ENCODE results near the gene DIRAS3.
"Not testable (repeated sequence)": the region's sequence is repeated elsewhere in the genome, so short reads cannot be mapped to it uniquely, and the experiment has no call there.

DIRAS3 gene

GRCh38 chr1:68049941-68050878, at the start of gene DIRAS3:
DIRAS3 (minus strand) TSS chr1:68050627; CDS start chr1:68047297, 3,330 bp downstream.
- no peak for TF ChIP-seq ZNF274 (IDR thresholded peaks at IDR 0.05; ENCODE audit: low read depth, low read length)
- H3K4me3 ChIP-seq (ENCODE audit: low read length): no peak within 1 kb of the TSS

GRCh38 chr1:68093737-68094136, 43.3 kb upstream of the DIRAS3 start:
- no peak overlapping the region for H3K4me3 ChIP-seq (ENCODE audit: low read length)
- no peak for TF ChIP-seq ZNF274 (IDR thresholded peaks at IDR 0.05; ENCODE audit: low read depth, low read length)

DNA sequence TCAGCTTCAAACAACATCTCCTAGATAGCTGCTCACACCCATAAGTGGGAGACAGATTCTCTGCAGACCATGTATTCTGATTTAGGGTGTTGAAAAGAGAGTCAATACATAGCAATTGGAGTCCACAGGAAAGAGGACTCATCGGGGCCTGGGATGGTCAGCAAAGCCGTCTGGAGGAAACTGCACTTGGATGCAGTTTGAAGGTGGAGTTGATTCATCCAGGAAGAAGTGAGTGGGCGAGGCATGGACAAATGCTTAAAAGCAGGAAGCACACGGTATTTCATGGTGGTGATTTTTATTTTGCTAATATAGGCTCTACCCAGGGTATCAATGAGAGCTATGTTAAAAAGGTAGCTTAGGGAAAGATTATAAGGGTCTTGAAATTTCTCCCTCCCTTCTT, 36.8 kb upstream of the DIRAS3 start:
- no peak for TF ChIP-seq ZNF274 (IDR thresholded peaks at IDR 0.05; ENCODE audit: low read depth, low read length)
- H3K4me3 ChIP-seq (ENCODE audit: low read length): no peak overlapping the region

- TF ChIP-seq ZNF274 (IDR thresholded peaks at IDR 0.05; ENCODE audit: low read depth, low read length): no peak
- no peak overlapping the region for H3K4me3 ChIP-seq (ENCODE audit: low read length)
Measured at GRCh38 chr1:68085752-68086151, 35.3 kb upstream of the DIRAS3 start.

GRCh38 chr1:68083686-68084085, 33.3 kb upstream of the DIRAS3 start:
- no peak for TF ChIP-seq ZNF274 (IDR thresholded peaks at IDR 0.05; ENCODE audit: low read depth, low read length)

GRCh38 chr1:68081775-68082283, 31.4 kb upstream of the DIRAS3 start:
- H3K4me3 ChIP-seq (ENCODE audit: low read length): no peak overlapping the region
- no peak for TF ChIP-seq ZNF274 (IDR thresholded peaks at IDR 0.05; ENCODE audit: low read depth, low read length)

More at GRCh38 chr1:68083686-68084085, 33.3 kb upstream of the DIRAS3 start:
- H3K4me3 ChIP-seq (ENCODE audit: low read length): no peak overlapping the region

- H3K4me3 ChIP-seq (ENCODE audit: low read length): no peak overlapping the region
- TF ChIP-seq ZNF274 (IDR thresholded peaks at IDR 0.05; ENCODE audit: low read depth, low read length): no peak
Measured at GRCh38 chr1:68078647-68079046, 28.2 kb upstream of the DIRAS3 start.

DNA sequence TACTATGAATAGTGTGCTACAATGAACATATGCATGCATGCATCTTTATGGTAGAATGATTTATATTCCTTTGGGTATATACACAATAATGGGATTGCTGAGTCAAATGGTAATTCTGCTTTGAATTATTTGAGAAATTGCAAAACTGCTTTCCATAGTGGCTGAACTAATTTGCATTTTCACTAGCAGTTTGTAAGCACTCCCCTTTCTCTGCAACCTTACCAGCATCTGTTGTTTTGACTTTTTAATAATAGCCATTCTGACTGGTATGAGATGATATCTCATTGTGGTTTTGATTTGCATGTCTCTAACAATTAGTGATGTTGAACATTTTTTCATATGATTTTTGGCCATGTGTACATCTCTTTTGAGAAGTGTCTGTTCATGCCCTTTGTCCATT, 24.0 kb upstream of the DIRAS3 start:
- no peak for TF ChIP-seq ZNF274 (IDR thresholded peaks at IDR 0.05; ENCODE audit: low read depth, low read length)
- no peak overlapping the region for H3K4me3 ChIP-seq (ENCODE audit: low read length)

DNA sequence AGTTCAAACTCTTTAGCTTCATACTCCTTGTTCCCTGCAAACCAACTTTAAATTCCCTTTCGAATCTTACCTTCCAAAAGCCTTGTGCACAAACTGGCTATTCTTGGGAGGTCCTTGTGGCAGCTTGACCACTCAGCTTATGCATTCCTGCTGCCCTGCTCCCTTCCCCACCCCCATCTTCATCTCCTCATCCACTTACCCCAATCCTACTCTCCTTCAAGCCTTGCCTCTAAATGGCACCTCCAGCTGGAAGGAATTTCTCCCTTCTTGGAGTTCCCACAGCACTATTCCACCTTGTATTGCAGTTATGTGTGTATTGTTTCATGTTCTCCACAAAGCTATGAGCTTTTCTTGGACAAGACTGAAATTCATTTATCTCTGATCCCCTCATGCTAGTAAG, 15.3 kb upstream of the DIRAS3 start:
- no peak for TF ChIP-seq ZNF274 (IDR thresholded peaks at IDR 0.05; ENCODE audit: low read depth, low read length)
- H3K4me3 ChIP-seq (ENCODE audit: low read length): no peak overlapping the region

GRCh38 chr1:68058053-68058452, 7.6 kb upstream of the DIRAS3 start:
- not testable (repeated sequence) for H3K4me3 ChIP-seq (ENCODE audit: low read length)

GRCh38 chr1:68057564-68057963, 7.1 kb upstream of the DIRAS3 start:
- no peak overlapping the region for H3K4me3 ChIP-seq (ENCODE audit: low read length)
- TF ChIP-seq ZNF274 (IDR thresholded peaks at IDR 0.05; ENCODE audit: low read depth, low read length): no peak

- no peak for TF ChIP-seq ZNF274 (IDR thresholded peaks at IDR 0.05; ENCODE audit: low read depth, low read length)
- no peak overlapping the region for H3K4me3 ChIP-seq (ENCODE audit: low read length)
Measured at GRCh38 chr1:68057050-68057449, 6.6 kb upstream of the DIRAS3 start.

DNA sequence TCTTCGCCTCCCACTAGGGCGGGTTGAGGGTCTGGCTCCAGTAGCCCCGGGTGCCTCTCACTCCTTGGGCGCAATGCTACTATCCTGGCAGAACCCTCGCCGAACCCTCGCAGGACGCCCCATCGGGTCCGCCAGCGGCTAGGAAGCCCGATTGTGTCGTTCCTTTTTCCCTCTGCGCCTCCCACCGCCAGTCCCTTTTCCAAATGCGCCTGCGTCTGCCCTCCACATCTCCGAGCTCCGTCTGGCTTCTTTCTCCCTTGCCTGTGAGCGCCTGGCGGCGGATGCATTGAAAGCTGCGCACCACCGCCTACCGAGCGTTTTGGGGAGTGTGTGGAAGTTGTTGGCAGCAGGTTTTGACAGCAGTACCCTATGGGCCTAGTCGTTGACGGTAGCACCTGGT, 1.0 kb upstream of the DIRAS3 start:
- no peak overlapping the region for H3K4me3 ChIP-seq (ENCODE audit: low read length)
- no peak for TF ChIP-seq ZNF274 (IDR thresholded peaks at IDR 0.05; ENCODE audit: low read depth, low read length)

GRCh38 chr1:68047659-68048026, 2.8 kb downstream of the DIRAS3 start:
- no peak for TF ChIP-seq ZNF274 (IDR thresholded peaks at IDR 0.05; ENCODE audit: low read depth, low read length)

GRCh38 chr1:68046885-68047658, 3.4 kb downstream of the DIRAS3 start:
- TF ChIP-seq ZNF274 (IDR thresholded peaks at IDR 0.05; ENCODE audit: low read depth, low read length): no peak
- no peak overlapping the region for H3K4me3 ChIP-seq (ENCODE audit: low read length)

More at GRCh38 chr1:68047659-68048026, 2.8 kb downstream of the DIRAS3 start:
- H3K4me3 ChIP-seq (ENCODE audit: low read length): no peak overlapping the region

Data from GM08714 (cell line).